MM.1S (cell line): ENCODE measurements around the gene ITGA2B.

Experiments
- DNase-seq: peaks from one replicate; pipeline ENCODE4 v3.0.0-alpha.2; 2015
- H2AFZ ChIP-seq: fragments of 300-600 bp; sonication (generic); 2 replicates; pipeline ENCODE4 v1.6.0; 2016; ENCODE audit warnings: antibody characterized with exemption, low read length
- H3F3A ChIP-seq: fragments of 300-600 bp; sonication (generic); 2 replicates; pipeline ENCODE4 v1.6.1; 2016; ENCODE audit warnings: mild to moderate bottlenecking, antibody characterized with exemption, low read length, moderate library complexity, mixed read lengths; ENCODE audit not compliant: insufficient read depth
- H3K27ac ChIP-seq: fragments of 300-600 bp; sonication (generic); 2 replicates; pipeline ENCODE4 v1.5.1; 2016; ENCODE audit warnings: mild to moderate bottlenecking, low read length
- H3K27me3 ChIP-seq: fragments of 300-600 bp; sonication (generic); replicated peaks from 2 replicates; pipeline ENCODE4 v1.6.0; 2016; ENCODE audit warnings: low read length; ENCODE audit not compliant: insufficient read depth
- H3K36me3 ChIP-seq: fragments of 300-600 bp; sonication (generic); replicated peaks from 2 replicates; pipeline ENCODE4 v1.6.1; 2016; ENCODE audit warnings: mild to moderate bottlenecking, low read length, mixed read lengths; ENCODE audit not compliant: insufficient read depth
- H3K4me1 ChIP-seq: fragments of 300-600 bp; sonication (generic); 2 replicates; pipeline ENCODE4 v1.6.1; 2016; ENCODE audit warnings: low read length, mixed read lengths
- H3K4me2 ChIP-seq: fragments of 300-600 bp; sonication (generic); 2 replicates; pipeline ENCODE4 v1.6.0; 2016; ENCODE audit warnings: low read depth, low read length
- H3K4me3 ChIP-seq: fragments of 300-600 bp; sonication (generic); 2 replicates; pipeline ENCODE4 v1.5.1; 2016; ENCODE audit warnings: low read length, mixed read lengths
- H3K79me2 ChIP-seq: fragments of 300-600 bp; sonication (generic); 2 replicates; pipeline ENCODE4 v1.6.1; 2016; ENCODE audit warnings: mixed run types, low read length, mixed read lengths
- H3K9ac ChIP-seq: fragments of 300-600 bp; sonication (generic); 2 replicates; pipeline ENCODE4 v1.6.1; 2016; ENCODE audit warnings: low read length, mixed read lengths
- H3K9me2 ChIP-seq: fragments of 300-600 bp; sonication (generic); replicated peaks from 2 replicates; pipeline ENCODE4 v1.6.1; 2016; ENCODE audit warnings: mild to moderate bottlenecking, low read length, mixed read lengths; ENCODE audit not compliant: insufficient read depth
- H3K9me3 ChIP-seq: fragments of 300-600 bp; sonication (generic); replicated peaks from 2 replicates; pipeline ENCODE4 v1.6.1; 2016; ENCODE audit warnings: mild to moderate bottlenecking, low read length, mixed read lengths; ENCODE audit not compliant: insufficient read depth
- H4K20me1 ChIP-seq: fragments of 300-600 bp; sonication (generic); 2 replicates; pipeline ENCODE4 v1.6.1; 2016; ENCODE audit warnings: mild to moderate bottlenecking, low read length, moderate library complexity, mixed read lengths; ENCODE audit not compliant: insufficient read depth
- CTCF ChIP-seq: fragments of 300-600 bp; sonication (generic); IDR thresholded peaks from 2 replicates; pipeline ENCODE4 v1.5.1; 2016; ENCODE audit warnings: antibody characterized with exemption, low read length, mixed read lengths
- EZH2 ChIP-seq: fragments of 300-600 bp; sonication (generic); optimal IDR thresholded peaks from 2 replicates; pipeline ENCODE3; 2017; ENCODE audit warnings: low read depth, mild to moderate bottlenecking, antibody characterized with exemption, low read length, mixed read lengths
- EZH2phosphoT487 ChIP-seq: fragments of 300-600 bp; sonication (generic); IDR thresholded peaks from 2 replicates; pipeline ENCODE4 v1.6.1; 2018; ENCODE audit warnings: antibody characterized with exemption, low read length

The ITGA2B gene

GRCh38 chr17:44409309-44410028, 20.0 kb upstream of the ITGA2B start:
- no peak for DNase-seq
- TF ChIP-seq EZH2: no peak
- no peak for TF ChIP-seq EZH2phosphoT487
- Histone ChIP-seq H3K4me2 (no peak overlapping the region), H3K79me2 (0 out of 2 replicates have a peak, but pooled peaks cover 3% of the 10 kb centered on the region), H3F3A (no peaks in the 10 kb centered on the region), H4K20me1 (no peaks in the 10 kb centered on the region), H3K4me3 (no peak overlapping the region), H3K9me3 (no peaks in the 10 kb centered on the region), H3K9ac (no peak overlapping the region), H2AFZ (no peak overlapping the region), H3K4me1 (no peaks in the 10 kb centered on the region), H3K36me3 (no peaks in the 10 kb centered on the region), H3K27me3 (no peaks in the 10 kb centered on the region), H3K9me2 (no peaks in the 10 kb centered on the region), H3K27ac (no peak overlapping the region)

- DNase-seq: no peak
- TF ChIP-seq EZH2phosphoT487 (no peak), CTCF (no peak), EZH2 (no peak)
- Histone ChIP-seq H3F3A (no peaks in the 10 kb centered on the region; the same call in 1 of the 2 replicates), H4K20me1 (no peaks in the 10 kb centered on the region), H2AFZ (no peak overlapping the region), H3K9me2 (no peaks in the 10 kb centered on the region), H3K4me3 (no peak overlapping the region), H3K27me3 (no peaks in the 10 kb centered on the region), H3K9me3 (no peaks in the 10 kb centered on the region), H3K36me3 (no peaks in the 10 kb centered on the region), H3K27ac (no peak overlapping the region), H3K4me2 (no peak overlapping the region), H3K79me2 (0 out of 2 replicates have a peak, but pooled peaks cover 3% of the 10 kb centered on the region), H3K4me1 (no peaks in the 10 kb centered on the region), H3K9ac (no peak overlapping the region)
Measured at GRCh38 chr17:44408786-44409185, 19.3 kb upstream of the ITGA2B start.

- peaks cover 9% of the 10 kb centered on the region; the same call in 1 of the 2 replicates for H3F3A ChIP-seq
- H2AFZ ChIP-seq: no peak overlapping the region
- no peaks in the 10 kb centered on the region for H3K9me3 ChIP-seq
- no peaks in the 10 kb centered on the region for H3K27me3 ChIP-seq
- no peak overlapping the region for H3K9ac ChIP-seq
- 0 out of 2 replicates have a peak, but pooled peaks cover 3% of the 10 kb centered on the region for H3K79me2 ChIP-seq
- H3K36me3 ChIP-seq: peaks cover 4% of the 10 kb centered on the region; the same call in 1 of the 2 replicates
- peaks cover 14% of the 10 kb centered on the region for H3K4me1 ChIP-seq
- no peaks in the 10 kb centered on the region for H3K9me2 ChIP-seq
- H3K4me2 ChIP-seq: peak overlapping the region; percentile 48; the same call in 1 of the 2 replicates
- TF ChIP-seq CTCF: no peak
- TF ChIP-seq EZH2: no peak
- TF ChIP-seq EZH2phosphoT487: no peak
- peak; percentile 86 for DNase-seq
- H3K27ac ChIP-seq: peak overlapping the region; percentile 45; the same call in 1 of the 2 replicates
- no peaks in the 10 kb centered on the region; the same call in 1 of the 2 replicates for H4K20me1 ChIP-seq
- H3K4me3 ChIP-seq: no peak overlapping the region
Measured at GRCh38 chr17:44402564-44403172, 13.2 kb upstream of the ITGA2B start.
